Chondrocyte (in vitro differentiated cells): Measurements from ENCODE around the gene FOXN1. TPM values are rescaled to one million over a fixed set of nuclear protein-coding genes. Genes with fewer than 3 reads are reported as not detected.
"Not testable (repeated sequence)": the region's sequence is repeated elsewhere in the genome, so short reads cannot be mapped to it uniquely, and the experiment has no call there.

Source experiments
- DNase-seq: peaks from one replicate; pipeline ENCODE4 v3.0.0; 2021; ENCODE audit warnings: mixed read lengths, low spot score
- H3K27ac Mint-ChIP-seq: one replicate; pipeline ENCODE4 v1.8.0; 2021; ENCODE audit warnings: mild to moderate bottlenecking, moderate library complexity, mixed read lengths; ENCODE audit not compliant: unreplicated experiment
- H3K27me3 Mint-ChIP-seq: 2 replicates; pipeline ENCODE4 v1.8.0; 2021; ENCODE audit warnings: low read depth, mixed read lengths
- H3K36me3 Mint-ChIP-seq: 2 replicates; pipeline ENCODE4 v1.8.0; 2021; ENCODE audit warnings: low read depth, mixed read lengths
- H3K4me1 Mint-ChIP-seq: 2 replicates; pipeline ENCODE4 v1.8.0; 2021; ENCODE audit warnings: low read depth, mild to moderate bottlenecking, mixed read lengths
- H3K4me3 Mint-ChIP-seq: one replicate; pipeline ENCODE4 v1.8.0; 2021; ENCODE audit warnings: mild to moderate bottlenecking, moderate library complexity, mixed read lengths; ENCODE audit not compliant: unreplicated experiment
- H3K9me3 Mint-ChIP-seq: 2 replicates; pipeline ENCODE4 v1.8.0; 2021; ENCODE audit warnings: low read depth, mixed read lengths
- total RNA-seq: library from RNA; stranded (reverse); gene quantifications from 3 replicates; pipeline ENCODE4 v1.2.1, GENCODE V29; 2021
- TF ChIP-seq, protein P1 (sequence below): fragments of 200-600 bp; sonication (generic); IDR thresholded peaks from 2 replicates; pipeline ENCODE4 v1.5.0; 2021; ENCODE audit warnings: antibody characterized with exemption, mild to moderate bottlenecking, moderate library complexity

FOXN1 gene
- total RNA-seq, 1 donor from 2014 or later: not detected

DNA sequence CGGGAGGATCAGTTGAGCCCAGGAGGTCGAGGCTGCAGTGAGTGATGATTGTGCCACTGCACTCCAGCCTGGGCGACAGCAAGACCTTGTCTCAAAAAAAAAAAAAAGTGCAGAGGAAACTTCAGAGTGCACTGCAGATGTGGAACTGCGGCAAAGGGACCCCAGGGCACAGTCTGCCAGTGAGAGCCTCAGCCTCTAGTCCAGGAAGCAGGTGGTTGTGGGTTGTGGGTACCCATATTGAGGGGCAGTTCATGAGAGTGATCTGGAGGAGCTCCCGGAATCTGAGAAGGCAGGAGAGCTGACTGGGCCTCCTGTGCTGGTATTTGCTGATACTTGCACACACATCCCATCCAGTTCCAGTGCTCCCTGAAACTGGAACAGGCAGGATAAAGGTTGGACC, 13.1 kb downstream of the FOXN1 start:
- no peak overlapping the region for H3K27ac Mint-ChIP-seq
- TF ChIP-seq, protein P1, sequence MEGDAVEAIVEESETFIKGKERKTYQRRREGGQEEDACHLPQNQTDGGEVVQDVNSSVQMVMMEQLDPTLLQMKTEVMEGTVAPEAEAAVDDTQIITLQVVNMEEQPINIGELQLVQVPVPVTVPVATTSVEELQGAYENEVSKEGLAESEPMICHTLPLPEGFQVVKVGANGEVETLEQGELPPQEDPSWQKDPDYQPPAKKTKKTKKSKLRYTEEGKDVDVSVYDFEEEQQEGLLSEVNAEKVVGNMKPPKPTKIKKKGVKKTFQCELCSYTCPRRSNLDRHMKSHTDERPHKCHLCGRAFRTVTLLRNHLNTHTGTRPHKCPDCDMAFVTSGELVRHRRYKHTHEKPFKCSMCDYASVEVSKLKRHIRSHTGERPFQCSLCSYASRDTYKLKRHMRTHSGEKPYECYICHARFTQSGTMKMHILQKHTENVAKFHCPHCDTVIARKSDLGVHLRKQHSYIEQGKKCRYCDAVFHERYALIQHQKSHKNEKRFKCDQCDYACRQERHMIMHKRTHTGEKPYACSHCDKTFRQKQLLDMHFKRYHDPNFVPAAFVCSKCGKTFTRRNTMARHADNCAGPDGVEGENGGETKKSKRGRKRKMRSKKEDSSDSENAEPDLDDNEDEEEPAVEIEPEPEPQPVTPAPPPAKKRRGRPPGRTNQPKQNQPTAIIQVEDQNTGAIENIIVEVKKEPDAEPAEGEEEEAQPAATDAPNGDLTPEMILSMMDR: no peak
- no peak overlapping the region for H3K4me3 Mint-ChIP-seq
- peaks cover 4% of the 10 kb centered on the region for H3K4me1 Mint-ChIP-seq
- no peak for DNase-seq
- H3K36me3 Mint-ChIP-seq: no peaks in the 10 kb centered on the region
- H3K9me3 Mint-ChIP-seq: no peaks in the 10 kb centered on the region
- peaks cover 5% of the 10 kb centered on the region for H3K27me3 Mint-ChIP-seq

DNA sequence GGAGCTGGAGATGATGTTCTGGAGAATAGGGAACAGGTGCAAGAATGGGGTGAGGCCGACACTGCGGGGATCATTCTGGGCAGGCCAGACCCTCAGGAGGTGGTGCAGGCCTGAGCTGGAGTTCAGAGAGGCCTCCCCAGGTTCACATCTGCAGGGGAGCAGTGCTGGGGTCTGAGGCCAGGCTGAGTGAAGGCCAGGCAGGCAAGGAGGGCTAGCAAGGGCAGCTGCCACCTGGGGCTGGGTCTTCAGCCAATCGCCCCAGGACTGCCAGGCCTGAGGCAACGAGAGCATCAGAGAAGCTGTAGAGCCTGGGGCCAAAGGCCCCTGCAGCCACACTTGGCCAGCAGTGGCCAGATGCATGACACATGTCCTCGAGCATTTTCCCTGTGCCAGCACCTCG, 14.5 kb downstream of the FOXN1 start:
- H3K4me1 Mint-ChIP-seq: peaks cover 19% of the 10 kb centered on the region
- H3K9me3 Mint-ChIP-seq: no peaks in the 10 kb centered on the region
- no peak overlapping the region for H3K27ac Mint-ChIP-seq
- DNase-seq: no peak
- H3K4me3 Mint-ChIP-seq: no peak overlapping the region
- no peaks in the 10 kb centered on the region for H3K36me3 Mint-ChIP-seq
- TF ChIP-seq, protein P1: no peak
- peaks cover 5% of the 10 kb centered on the region for H3K27me3 Mint-ChIP-seq

DNA sequence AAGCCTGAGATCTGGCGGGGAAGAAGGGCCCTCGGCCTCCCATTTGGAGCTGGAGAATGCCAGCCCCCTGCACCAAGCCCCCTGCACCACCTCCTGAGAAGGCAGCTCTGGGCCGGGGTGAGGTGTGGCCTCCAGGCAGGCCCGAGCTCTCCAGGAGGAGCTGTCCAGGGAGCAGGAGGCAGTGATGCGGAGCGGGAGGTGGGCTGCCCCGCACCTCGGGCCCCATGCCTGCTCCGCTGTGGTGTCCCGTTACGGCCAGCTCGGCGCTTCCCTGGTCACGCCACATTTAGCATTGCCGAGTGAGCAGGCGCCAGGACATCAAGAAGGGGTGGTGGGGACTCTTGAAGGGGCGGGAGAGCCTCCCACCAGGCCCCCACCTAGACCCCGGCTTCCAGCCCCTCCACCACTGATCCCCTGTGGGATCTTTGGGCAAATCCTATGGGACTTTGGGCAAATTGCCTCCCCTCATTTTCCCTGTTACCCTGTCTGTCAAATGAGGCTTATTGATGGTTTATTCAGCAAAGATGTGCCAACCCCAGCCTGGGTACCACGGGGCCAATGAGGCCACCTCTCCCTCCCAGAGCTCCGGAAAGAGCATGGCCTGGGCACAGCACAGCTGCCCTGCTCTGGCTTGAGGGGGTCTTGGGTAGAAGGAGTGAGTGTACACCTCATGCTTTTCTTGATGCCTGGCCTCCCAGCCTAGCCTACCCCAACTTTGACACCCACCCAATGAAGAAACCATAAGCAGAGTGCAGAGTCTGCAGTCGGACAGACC, 15.3 kb downstream of the FOXN1 start:
- Mint-ChIP-seq H3K27ac (no peak overlapping the region), H3K27me3 (peaks cover 5% of the 10 kb centered on the region), H3K9me3 (no peaks in the 10 kb centered on the region), H3K4me3 (no peak overlapping the region), H3K36me3 (no peaks in the 10 kb centered on the region), H3K4me1 (peaks cover 27% of the 10 kb centered on the region)
- no peak for DNase-seq
- TF ChIP-seq, protein P1: no peak

DNA sequence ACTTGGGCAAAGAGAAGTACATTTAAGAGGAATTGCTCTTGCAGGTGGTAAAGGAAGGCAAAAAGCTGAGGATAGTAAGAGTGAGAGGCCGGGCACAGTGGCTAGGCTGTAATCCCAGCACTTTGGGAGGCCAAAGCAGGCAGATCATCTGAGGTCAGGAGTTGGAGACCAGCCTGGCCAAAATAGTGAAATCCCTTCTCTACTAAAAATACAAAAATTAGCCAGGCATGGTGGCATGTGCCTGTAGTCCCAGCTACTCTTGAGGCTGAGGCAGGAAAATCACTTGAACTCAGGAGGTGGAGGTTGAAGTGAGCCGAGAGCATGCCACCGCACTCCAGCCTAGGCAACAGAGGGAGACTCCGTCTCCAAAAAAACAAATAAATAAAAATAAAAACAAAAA, 16.1 kb downstream of the FOXN1 start:
- not testable (repeated sequence) for H3K36me3 Mint-ChIP-seq, H3K27me3 Mint-ChIP-seq, H3K27ac Mint-ChIP-seq, DNase-seq, H3K4me3 Mint-ChIP-seq, H3K9me3 Mint-ChIP-seq
- H3K4me1 Mint-ChIP-seq: peaks cover 30% of the 10 kb centered on the region

DNA sequence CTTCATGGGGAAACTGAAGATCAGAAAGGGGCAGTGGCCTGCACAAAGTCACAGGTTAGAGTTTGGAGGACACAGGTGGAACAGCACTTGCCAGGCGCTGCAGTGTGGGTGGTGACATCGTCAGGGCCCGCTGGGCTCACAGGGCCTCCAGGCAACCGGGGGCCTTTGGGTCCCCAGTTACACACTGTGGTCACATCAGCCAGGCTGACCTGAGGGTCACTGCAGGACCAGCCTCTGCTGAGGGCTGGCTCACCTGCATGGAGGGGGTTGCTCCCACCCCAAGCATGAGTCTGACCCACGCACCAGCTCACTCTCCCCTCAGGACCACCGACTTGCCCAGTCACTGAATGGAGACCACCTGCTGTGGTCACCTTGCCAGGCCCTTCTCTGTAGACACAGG, 17.0 kb downstream of the FOXN1 start:
- Mint-ChIP-seq H3K27ac (no peak overlapping the region), H3K9me3 (no peaks in the 10 kb centered on the region), H3K27me3 (peaks cover 5% of the 10 kb centered on the region), H3K36me3 (no peaks in the 10 kb centered on the region), H3K4me1 (peaks cover 35% of the 10 kb centered on the region), H3K4me3 (no peak overlapping the region)
- DNase-seq: no peak
- TF ChIP-seq, protein P1: no peak

DNA sequence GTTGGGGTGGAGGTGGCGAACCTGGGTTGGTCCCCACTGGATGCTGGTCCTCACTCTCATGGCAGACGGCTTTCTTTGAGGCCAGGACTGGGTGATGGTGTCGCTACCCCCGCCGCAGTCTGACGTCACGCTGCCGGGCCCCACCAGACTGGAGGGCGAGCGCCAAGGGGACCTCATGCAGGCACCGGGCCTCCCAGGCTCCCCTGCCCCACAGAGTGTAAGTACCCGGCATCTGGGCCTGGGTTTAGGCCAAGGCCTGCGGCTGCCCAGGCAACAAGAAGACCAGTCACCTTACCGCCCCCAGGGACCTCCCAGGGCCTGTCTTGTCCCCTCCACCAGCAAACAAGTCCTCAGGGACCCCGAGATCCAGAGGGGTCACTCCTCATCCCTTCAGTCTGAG, 17.7 kb downstream of the FOXN1 start:
- TF ChIP-seq, protein P1: no peak
- Mint-ChIP-seq H3K27me3 (peaks cover 5% of the 10 kb centered on the region), H3K4me3 (no peak overlapping the region), H3K4me1 (peaks cover 39% of the 10 kb centered on the region), H3K27ac (no peak overlapping the region), H3K9me3 (no peaks in the 10 kb centered on the region), H3K36me3 (no peaks in the 10 kb centered on the region)
- no peak for DNase-seq
